HG03066 (cell line): ENCODE data around the gene MT1HL1.
"Not testable (repeated sequence)": the region's sequence is repeated elsewhere in the genome, so short reads cannot be mapped to it uniquely, and the experiment has no call there.

Source experiments
- ATAC-seq: cut with Tn5 transposase; IDR thresholded peaks from one replicate; pipeline ENCODE4 v1.9.1; 2021; ENCODE audit warnings: low read depth; ENCODE audit not compliant: unreplicated experiment

Gene MT1HL1

DNA sequence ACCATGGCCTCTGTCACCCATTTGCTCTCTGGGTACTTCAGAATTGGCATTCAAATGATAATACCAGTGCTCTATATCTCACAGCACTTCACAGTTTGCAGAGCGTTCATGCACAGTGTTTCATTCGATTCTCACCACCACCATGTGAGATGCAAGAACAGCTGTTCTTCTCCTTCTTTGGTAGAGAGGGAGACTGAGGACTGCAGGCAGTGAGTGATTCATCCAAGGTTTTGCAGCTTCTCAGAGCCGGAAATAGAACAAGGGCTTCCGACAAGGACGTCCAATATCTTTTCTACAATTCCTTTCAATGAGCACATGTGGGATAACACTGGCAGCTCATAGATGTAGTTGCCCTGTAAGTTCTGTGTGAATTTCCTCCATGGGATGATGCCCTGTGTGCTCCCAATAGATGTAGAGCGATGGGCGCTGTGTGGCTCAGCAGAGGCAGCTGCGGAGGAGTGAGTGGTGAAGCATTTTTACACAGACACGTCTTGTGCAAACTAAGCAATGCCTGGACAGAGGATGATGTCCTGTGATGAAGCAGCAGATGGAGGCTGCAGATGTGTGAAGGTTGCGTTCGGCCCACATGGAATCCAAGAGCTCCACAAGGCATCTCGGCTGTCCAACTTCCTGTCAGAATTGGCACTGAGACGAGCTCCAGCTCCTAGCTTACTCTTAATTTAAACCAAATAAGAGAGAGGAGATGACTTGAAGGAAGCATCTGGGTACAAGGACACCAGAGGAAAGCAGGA lies 24.9 kb downstream of the MT1HL1 start:
- no peak for ATAC-seq

DNA sequence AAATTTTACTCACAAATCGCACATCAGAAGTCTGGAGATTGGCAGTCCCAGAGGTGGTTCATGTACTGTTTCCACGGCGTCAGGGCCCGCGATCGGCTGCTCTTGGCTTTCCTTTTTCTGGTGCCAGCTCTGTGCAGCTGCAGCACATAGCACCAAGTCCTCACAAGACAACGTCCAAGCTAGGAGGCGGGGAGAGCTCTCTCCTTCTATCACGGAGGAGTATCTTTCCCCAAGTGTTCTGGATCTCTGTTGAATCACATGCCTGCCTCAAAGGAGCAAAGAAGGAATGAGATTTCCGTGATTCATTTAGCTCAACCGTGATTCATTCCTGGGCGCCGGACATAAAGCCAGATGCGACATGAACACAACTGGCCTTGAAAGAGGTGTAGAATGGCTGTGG lies 25.5 kb downstream of the MT1HL1 start:
- no peak for ATAC-seq

DNA sequence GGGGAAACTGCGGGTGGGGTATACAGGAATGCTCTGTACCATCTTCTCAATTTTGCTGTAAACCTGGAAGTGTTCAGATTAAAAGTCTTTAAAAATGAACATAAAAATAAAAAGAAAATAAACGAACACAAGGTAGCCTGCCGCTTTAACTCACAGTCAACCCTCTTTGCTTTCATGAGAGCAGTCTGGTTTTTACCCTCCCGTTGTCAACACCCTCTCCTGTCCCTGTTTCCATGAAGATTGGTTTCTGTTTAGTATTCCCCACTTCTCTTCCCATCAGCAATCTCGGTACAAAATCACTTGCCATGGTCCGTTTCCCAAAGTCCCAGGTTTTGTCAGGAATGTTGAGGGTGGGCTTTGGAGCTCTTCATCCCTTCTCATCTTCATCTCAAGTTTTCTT lies 28.8 kb downstream of the MT1HL1 start:
- no peak for ATAC-seq

DNA sequence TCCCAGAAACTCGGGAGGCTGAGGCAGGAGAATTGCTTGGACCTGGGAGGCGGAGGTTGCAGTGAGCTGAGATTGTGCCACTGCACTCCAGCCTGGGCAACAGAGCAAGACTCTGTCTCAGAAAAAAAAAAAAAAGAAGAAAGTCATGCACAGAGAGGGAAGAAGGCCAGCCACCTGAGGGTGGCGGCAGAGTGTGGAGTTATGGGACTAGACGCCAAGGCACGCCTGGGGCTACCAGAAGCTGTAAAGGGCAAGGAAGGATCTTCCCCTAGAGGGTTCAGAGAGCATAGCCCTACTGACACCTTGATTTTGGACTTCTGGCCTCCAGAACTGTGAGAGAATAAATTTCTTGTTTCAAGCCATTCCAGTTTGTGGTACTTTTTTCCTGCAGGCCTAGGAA lies 30.2 kb downstream of the MT1HL1 start:
- ATAC-seq = not testable (repeated sequence)

DNA sequence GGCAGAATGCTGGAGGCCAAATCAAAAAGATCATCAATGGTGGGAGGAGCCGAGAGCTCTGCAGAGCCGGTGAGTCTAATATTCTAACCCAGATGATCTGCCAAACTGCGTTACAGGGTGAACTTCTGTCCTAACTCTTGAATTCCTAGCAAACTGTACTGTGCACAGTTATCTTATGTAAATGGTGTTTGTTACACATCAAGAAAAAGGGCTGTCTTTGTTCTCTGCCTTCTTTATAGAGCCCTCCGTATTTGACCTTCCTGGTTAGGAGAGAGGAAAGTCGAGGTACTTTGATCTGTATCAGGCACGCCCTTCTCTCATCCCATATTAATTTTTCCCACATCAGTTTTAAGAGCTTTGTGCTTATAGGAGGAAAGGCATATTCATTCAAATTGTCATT lies 37.6 kb downstream of the MT1HL1 start:
- no peak for ATAC-seq

DNA sequence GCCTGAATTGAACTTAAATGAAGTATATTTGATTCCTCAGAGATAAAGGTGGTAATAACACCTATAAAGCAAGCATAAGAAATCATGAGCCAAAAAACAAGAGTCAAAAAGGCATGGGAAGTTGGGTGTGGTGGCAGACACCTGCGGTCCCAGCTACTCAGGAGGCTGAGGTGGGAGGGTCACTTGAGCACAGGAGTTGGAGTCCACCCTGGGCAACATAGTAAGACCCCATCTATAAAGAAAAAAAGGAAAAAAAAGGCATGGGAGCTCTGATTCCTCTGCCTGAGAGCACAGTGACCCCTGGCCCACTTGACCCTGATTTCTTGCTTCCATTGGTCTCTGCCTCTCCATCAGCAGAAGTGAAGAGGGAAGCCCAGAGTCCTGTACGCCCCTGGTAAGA lies 40.3 kb downstream of the MT1HL1 start:
- ATAC-seq = no peak

DNA sequence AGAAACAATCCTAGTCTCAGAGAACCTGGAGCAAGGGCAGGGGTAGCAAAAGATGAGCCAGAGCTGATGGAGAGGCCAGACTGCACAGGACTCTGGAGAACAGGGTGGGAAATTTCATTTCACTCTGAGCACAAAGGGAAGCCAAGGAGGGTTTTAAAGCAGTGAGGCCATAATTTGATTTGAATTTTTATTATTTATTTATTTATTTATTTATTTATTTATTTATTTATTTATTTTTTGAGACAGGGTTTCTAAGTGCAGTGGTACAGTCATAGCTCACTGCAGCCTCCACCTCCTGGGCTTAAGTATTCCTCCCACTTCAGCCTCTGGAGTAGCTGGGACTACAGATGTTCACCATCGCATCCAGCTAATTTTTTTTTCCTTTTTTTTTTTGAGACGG lies 45.1 kb downstream of the MT1HL1 start:
- ATAC-seq = no peak

DNA sequence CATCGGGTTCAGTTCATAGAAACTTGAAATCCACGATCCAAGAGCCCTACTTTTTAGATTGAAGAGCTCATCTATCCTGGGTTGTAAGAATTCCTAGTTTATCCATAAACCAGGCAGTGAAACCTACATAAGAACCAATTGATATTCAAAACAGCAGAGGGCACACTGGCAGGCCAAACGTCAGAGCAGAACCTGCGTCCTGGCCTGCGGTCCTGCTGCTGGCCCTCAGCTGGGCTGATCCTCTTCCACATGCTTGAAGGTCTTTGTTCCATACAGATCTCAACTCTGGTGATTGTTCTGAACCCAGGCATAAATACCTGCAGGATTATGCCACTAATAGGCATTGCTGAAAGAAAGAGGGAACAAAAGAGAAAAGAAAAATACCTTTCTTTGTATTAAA lies 47.0 kb downstream of the MT1HL1 start:
- no peak for ATAC-seq
